HG03520 (cell line): ENCODE data around the gene SP4.
"Not testable (repeated sequence)": the region's sequence is repeated elsewhere in the genome, so short reads cannot be mapped to it uniquely, and the experiment has no call there.

ENCODE experiments used
- ATAC-seq: cut with Tn5 transposase; IDR thresholded peaks from one replicate; pipeline ENCODE4 v1.9.1; 2021; ENCODE audit warnings: mild to moderate bottlenecking, moderate library complexity; ENCODE audit not compliant: unreplicated experiment

The SP4 gene

GRCh38 chr7:21524680-21525079, 96.8 kb downstream of the SP4 start:
- no peak for ATAC-seq

DNA sequence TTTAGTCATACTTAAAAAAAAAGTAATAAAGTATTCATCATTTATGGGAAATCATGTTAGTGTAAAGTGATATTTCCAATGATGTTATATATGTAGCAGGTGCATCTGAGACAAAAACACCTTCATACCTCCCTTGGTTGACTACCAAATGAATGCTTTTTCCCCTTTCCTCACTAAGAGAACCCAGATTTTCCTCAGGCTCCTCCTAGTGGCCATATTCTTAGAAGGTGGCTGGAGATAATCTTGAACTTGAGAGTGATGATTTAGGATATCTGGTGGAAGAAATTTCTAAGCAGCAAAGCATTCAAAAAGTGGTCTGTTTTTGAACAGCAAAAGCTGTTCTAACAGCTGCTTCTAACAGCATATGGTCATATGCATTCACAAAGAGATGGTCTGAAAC, 98.1 kb downstream of the SP4 start:
- ATAC-seq: no peak

DNA sequence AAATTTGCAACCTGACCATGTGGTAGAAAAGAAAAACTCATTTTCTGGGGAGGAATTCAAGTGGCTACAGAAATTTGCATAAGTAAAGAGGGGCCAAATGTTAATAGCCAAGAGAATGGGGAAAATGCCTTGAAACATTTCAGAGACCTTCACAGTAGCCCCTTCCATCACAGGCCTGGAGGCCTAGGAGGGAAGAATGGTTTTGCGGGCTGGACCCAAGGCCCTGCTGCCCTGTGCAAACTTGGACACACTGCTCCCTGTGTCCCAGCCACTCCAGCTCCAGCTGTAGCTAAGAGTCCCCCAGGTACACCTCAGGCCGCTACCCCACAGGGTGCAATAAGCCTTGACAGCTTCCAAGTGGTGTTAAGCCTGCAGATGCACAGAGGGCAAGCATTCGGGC, 98.6 kb downstream of the SP4 start:
- ATAC-seq: no peak

- ATAC-seq: not testable (repeated sequence)
Observed at GRCh38 chr7:21532485-21532884, 104.6 kb downstream of the SP4 start.

- ATAC-seq: not testable (repeated sequence)
Observed at GRCh38 chr7:21533646-21534045, 105.8 kb downstream of the SP4 start.

DNA sequence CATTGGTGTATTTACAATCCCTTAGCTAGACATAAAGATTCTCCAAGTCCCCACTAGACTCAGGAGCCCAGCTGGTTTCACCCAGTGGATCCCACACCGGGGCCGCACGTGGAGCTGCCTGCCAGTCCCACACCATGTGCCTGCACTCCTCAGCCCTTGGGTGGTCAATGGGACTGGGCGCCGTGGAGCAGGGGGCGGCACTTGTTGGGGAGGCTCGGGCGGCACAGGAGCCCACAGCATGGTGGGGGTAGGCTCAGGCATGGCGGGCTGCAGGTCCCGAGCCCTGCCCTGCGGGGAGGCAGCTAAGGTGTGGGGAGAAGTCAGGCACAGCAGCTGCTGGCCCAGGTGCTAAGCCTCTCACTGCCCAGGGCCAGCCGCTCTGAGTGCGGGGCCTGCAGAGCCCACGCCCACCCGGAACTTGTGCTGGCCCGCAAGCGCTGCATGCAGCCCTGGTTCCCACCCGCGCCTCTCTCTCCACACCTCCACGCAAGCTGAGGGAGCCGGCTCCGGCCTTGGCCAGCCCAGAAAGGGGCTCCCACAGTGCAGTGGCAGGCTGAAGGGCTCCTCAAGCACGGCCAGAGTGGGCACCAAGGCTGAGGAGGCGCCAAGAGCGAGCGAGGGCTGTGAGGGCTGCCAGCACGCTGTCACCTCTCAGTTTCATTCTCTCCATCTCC, 108.7 kb downstream of the SP4 start:
- ATAC-seq: not testable (repeated sequence)

DNA sequence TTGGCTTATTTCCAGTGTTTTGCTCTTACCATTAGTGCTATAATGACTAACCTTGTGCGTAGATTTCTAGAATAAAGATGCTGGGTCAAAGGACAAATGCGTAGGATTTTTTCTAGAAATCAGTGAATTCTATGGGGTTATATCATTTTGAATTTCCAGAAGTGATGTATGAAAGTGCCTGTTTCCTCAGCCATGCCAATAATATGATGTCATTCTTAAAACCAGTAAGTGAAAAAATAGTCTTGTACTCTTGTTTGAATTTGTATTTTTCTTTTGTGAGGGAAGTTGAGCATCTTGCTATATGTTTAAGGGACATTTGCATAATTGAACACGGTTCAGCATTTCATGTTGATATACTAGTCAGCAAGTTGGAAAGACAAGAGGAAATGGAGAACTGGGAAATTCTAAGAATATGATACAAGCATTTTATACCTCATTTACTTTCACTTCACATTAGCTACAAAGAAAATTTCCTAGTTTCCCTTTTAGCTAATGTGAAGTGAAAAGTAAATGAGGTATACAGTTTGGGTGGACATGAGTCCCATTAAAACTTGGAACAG, 111.1 kb downstream of the SP4 start:
- no peak for ATAC-seq

DNA sequence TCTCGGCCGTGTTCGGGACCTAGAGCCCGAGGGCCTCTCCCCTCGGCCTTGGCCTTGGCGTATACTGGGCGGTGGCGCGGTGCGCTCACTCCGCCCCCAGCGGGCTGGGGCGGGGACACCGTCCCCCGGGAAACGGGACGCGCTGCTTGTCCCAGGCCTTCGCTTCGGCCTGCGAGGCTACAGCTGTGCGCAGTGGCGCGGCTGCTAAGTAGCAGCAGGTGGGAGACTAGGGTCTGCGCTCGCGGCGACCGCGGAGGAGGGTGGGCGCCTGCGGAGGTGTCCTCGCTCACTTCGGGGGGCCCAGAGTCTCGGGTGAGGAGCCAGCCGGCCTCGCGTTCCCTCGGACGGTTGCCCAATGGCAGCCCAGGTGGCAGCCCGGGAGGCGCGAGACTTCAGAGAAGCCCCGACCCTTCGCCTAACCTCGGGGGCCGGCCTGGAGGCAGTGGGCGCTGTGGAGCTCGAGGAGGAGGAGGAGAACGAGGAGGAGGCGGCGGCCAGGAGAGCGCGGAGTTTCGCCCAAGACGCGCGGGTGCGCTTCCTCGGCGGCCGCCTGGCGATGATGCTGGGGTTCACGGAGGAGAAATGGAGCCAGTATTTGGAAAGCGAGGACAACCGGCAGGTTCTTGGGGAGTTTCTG, 115.1 kb downstream of the SP4 start, which contains the start of gene DNAH11:
Gene DNAH11 (plus strand): TSS at position 149 of the 637 bp plus-strand sequence. CDS start 207 bp downstream, at position 356.
- no peak for ATAC-seq

DNA sequence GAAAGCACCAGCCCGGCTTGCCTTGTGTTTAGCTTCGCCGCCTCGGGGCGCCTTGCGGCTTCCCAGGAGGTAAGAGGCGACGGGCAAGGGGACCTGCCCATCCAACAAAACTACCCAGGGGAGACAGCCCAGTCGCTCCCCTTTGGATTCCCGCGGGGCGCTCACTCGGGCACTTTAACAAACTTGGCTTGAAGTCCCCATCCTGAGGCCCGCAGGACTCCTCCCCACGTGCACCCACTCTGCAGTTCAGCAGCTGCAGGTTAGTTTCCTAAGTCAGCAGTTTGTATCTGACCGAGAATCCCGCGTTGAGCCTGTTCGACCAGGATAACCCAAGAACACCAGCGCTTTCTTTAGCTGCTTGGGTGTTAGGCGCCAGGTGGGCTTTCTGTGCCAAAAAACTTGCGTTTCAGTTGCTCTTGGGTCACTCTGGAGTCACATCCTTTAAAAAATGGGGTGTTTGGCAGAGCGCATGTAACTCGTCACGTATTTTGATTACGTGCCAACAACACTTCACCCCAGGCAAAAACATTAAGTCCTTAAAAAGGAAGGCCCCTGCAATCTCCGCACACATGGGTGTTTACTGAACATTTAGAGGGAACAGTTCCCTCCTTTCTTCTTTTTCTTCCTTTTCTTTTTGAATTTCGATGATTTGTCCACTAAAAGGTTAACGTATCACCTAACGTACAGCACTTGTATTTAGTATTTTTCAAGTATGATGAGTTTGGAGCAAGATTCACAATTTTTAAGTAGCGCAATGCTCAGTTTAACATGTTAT, 115.8 kb downstream of the SP4 start:
- no peak for ATAC-seq

- ATAC-seq: no peak
Observed at GRCh38 chr7:21544303-21544656, 116.4 kb downstream of the SP4 start.

- no peak for ATAC-seq
Observed at GRCh38 chr7:21544715-21545114, 116.8 kb downstream of the SP4 start.

DNA sequence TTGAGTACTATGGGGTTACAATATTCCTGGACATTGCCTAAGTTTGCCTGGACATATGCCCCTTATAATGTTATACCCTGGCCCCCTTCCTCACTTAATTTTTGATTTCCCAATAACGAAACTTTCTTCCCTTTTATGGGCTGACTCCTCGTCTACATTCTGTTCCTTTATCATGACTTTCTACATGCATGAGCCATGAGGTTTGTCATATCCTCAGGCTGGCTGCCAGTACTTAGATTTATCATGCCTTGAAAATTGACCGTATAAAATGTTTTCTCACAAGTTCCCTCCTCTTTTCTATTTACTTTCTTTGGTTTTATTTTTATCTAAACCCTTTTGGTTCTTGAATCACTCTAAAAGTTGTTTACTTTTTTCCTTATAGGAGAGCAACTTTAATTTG, 119.6 kb downstream of the SP4 start:
- ATAC-seq: no peak

GRCh38 chr7:21548491-21548890, 120.6 kb downstream of the SP4 start:
- ATAC-seq: no peak

GRCh38 chr7:21550076-21550475, 122.2 kb downstream of the SP4 start:
- no peak for ATAC-seq

DNA sequence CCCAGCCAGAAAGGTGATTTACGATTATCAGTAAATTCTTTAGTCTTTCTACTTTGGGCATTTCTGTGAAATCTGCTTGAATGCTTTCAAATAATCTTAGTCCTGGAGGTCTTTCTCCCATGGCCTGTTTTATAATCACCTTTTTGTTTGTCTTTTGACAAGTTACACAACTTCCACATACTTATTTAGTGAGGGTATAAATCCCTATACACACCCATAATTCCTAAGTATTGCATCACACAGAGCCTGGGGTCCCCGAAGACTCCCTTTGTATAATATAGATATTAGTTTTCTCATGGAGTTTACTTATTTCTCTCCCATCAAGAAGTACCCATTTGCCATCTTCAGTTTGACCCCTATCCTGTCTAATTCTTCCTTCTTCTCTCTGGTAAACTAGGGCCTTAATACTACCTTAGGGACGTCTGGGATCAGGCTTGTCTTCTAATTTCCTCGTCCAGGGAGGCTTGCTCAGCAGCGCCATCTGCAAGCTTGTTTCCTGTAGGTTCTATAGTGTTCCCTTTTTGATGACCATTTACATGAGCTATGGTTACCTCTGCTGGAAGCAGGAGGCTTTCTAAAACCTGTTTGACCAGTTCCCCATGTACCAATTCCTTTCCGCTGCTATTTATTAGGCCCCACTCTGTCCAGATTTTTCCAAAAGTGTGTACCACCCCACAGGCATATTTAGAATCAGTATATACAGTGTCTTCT, 123.1 kb downstream of the SP4 start:
- ATAC-seq: no peak

DNA sequence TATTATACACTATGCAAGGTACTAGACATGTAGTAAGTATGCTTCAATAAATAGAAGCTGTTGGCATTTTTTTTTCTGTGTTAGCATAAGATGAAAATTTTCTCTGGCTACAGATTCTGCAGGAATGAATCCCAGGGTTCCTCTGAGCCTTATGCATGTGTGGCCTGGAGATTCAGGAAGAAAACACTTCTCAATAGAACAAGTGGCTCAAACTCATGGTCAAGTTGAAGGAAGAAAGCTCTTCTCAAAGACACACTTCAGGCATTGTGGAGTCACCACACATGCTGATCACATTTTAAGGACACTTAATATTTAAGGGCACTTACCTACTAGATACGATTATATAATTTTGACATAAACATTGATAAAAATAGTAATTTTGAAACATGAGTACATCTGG, 134.5 kb downstream of the SP4 start:
- ATAC-seq: no peak
